Middle frontal gyrus (tissue), 1 donor: ENCODE data around the gene CDH16.
"Not testable (repeated sequence)": the region's sequence is repeated elsewhere in the genome, so short reads cannot be mapped to it uniquely, and the experiment has no call there.

Source experiments
- DNase-seq: peaks from one replicate; pipeline ENCODE4 v3.0.0-alpha.2; 2015; ENCODE audit warnings: low spot score; ENCODE audit errors: extremely low spot score

CDH16 gene

DNA sequence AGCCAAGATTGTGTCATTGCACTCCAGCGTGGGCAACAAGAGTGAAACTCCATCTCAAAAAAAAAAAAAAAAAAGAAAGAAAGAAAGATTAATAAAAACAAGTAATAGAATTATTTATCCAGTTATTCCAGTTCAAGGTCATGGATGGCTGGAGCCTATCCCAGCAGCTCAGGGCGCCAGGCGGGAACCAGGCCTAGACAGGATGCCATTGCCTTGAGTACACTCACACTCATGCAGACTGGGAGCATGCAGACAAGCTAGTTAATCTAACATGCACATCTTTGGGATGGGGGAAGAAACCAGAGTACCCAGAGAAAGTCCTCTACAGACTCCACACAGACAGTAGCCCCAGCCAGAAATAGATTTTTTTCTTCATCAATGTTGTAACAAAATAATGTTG is 20.5 kb downstream of the CDH16 start:
- DNase-seq: no peak

DNA sequence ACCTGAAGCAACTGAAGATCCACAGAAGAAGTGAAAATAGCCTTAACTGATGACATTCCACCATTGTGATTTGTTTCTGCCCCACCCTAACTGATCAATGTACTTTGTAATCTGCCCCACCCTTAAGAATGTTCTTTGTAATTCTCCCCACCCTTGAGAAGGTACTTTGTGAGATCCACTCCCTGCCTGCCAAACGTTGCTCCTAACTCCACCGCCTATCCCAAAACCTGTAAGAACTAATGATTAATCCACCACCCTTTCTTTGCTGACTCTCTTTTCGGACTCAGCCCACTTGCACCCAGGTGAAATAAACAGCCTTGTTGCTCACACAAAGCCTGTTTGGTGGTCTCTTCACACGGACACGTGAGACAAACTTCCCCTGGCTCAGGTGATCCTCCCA is 22.0 kb downstream of the CDH16 start:
- not testable (repeated sequence) for DNase-seq

GRCh38 chr16:66895999-66896398 is 22.7 kb downstream of the CDH16 start:
- no peak for DNase-seq

GRCh38 chr16:66895689-66895979 is 23.1 kb downstream of the CDH16 start:
- no peak for DNase-seq

GRCh38 chr16:66894948-66895688 is 23.6 kb downstream of the CDH16 start:
- DNase-seq: peak; percentile 60

GRCh38 chr16:66894055-66894454 is 24.6 kb downstream of the CDH16 start:
- no peak for DNase-seq

DNA sequence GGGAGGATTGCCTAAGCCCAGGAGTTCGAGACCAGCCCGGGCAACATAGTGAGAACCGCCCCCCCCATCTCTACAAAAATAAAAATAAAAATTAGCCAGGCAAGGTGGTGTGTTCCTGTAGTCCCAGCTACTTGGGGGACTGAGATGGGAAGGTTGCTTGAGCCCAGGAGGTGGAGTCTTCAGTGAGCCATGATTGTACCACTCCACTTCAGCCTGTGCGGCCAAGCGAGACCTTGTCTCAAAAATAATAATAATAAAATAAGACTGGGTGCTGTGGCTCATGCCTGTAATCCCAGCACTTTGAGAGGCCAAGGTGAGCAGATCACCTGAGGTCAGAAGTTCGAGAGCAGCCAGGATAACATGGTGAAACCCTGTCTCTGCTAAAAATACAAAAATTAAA is 26.9 kb downstream of the CDH16 start:
- DNase-seq: no peak

DNA sequence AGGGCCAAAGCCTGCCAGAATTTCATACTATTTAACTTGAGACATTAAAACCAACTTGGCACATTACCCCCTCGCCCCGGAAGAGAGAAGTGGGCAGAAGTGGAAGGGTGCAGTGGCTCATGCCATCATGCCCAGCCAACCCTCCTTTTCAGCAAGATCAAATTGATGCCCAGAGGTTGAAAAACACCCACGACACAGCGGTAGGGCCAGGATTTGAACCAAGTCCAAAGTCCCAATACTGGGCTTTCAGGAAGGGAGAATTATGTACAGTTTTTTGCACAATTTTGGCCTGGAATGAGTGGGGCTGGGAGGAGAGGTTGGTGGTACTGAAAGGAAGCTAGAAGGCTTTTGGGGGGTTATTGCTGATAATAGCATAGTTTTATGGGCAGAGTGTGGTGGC is 27.3 kb downstream of the CDH16 start:
- DNase-seq: no peak

GRCh38 chr16:66890799-66891198 is 27.9 kb downstream of the CDH16 start:
- no peak for DNase-seq

- DNase-seq: no peak
Measured at GRCh38 chr16:66889622-66890021, 29.1 kb downstream of the CDH16 start.

GRCh38 chr16:66888647-66889615 is 29.8 kb downstream of the CDH16 start:
- DNase-seq: no peak

DNA sequence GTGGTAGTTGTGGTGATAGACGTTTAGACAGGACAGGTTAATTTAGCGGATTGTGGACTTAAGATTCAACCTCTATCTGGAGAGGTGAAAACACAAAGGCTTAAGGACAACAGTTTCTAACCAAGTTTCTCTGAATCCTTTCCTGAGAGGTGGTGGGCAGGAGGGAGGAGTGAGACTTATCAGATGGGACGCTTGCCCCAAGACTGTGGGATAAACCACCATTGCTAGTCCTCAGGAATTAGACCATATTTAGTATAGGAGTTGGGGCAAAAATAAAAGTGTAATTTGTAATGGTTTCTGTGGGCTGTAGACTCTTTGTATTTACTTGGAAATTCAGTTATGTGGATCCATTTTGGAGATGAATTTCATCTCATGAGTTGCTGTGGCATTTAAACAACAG is 31.8 kb downstream of the CDH16 start:
- no peak for DNase-seq

GRCh38 chr16:66886321-66886720 is 32.4 kb downstream of the CDH16 start:
- no peak for DNase-seq

DNA sequence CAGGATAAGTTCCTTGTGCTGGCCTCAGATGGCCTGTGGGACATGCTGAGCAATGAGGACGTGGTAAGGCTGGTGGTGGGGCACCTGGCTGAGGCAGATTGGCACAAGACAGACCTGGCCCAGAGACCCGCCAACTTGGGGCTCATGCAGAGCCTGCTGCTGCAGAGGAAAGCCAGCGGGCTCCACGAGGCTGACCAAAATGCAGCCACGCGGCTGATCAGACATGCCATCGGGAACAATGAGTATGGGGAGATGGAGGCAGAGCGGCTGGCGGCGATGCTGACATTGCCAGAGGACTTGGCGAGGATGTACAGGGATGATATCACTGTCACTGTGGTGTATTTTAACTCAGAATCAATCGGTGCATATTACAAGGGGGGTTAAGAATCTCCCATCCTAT is 33.2 kb downstream of the CDH16 start:
- DNase-seq: no peak

GRCh38 chr16:66882702-66883101 is 36.0 kb downstream of the CDH16 start:
- DNase-seq: no peak

GRCh38 chr16:66881964-66882508 is 36.6 kb downstream of the CDH16 start:
- DNase-seq: no peak

DNA sequence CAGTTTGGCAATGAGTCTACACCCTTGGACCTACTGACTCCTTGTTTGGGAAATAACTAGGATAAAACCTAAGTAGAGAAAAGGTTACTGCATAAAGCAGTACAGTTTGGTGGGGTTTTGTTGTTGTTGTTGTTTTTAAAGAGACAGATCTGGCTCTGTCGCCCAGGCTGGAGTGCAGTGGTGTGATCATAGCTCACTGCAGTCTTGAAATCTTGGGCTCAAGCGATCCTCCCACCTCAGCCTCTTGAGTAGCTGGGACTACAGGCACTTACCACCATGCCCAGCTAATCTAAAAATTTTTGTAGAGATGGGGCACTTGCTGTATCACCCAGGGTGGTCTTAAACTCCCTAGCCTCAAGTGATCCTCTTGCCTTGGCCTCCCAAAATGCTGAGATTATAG is 37.1 kb downstream of the CDH16 start:
- no peak for DNase-seq

- no peak for DNase-seq
Measured at GRCh38 chr16:66881014-66881417, 37.7 kb downstream of the CDH16 start.

DNA sequence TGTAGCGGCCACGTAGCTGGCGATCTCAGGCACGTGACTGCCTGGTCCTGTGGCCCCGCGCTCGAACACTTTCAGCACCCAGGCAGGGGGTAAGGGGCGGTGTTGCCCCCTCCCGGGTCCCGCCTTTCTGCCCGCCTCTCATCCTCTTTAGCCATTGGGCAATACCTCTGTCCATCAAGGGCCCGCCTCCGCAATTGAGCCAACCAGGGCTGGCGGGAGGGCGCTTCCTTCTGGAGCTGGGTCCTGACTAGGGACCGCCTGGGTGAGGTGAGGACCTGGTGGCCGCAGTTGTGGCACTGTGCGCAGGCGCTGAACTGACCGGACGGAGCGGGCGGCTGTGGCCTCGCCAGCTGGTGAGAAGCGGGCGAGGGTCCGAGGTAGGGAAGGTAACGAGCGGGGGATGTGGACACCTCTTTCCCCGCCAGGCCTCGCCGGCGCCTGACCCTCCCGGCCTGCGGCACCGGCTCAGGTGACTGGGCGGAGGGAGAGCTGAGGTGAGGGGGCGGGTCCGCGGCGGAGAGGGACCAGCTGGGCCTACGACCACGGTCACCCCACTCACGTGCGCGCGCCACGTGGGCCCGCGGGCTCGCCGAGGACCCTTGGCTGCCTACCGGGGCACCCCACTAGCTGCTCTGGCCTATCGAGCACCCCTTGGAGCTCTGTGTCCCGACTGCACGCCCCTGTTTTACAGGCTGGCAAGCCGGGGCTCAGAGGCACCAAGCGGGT is 38.2 kb downstream of the CDH16 start, which contains the start of gene PDP2:
Gene PDP2, plus strand, starts transcription at position 228 of the 726 bp plus-strand sequence. CDS start 3,770 bp downstream, outside the sequence.
- peak; percentile 91 for DNase-seq

DNA sequence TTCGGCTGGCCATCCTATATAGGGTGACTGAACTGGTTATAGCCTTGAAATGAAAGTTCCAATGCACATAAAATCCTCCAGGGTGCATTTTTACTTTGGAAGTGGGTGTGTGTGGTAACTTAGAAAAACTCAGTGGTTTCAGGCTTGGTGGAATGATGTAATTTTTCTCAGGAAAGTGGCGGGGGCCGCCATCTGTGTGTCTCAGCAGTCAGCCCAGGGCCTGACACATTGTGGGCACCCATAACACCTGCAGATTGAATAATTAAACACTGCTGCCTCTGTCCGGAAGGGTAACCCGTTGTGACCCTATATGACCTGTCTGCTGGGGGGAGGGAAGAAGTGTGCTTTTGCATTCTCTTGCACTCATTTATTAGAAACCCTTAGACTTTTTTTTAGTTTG is 40.6 kb downstream of the CDH16 start:
- no peak for DNase-seq

DNA sequence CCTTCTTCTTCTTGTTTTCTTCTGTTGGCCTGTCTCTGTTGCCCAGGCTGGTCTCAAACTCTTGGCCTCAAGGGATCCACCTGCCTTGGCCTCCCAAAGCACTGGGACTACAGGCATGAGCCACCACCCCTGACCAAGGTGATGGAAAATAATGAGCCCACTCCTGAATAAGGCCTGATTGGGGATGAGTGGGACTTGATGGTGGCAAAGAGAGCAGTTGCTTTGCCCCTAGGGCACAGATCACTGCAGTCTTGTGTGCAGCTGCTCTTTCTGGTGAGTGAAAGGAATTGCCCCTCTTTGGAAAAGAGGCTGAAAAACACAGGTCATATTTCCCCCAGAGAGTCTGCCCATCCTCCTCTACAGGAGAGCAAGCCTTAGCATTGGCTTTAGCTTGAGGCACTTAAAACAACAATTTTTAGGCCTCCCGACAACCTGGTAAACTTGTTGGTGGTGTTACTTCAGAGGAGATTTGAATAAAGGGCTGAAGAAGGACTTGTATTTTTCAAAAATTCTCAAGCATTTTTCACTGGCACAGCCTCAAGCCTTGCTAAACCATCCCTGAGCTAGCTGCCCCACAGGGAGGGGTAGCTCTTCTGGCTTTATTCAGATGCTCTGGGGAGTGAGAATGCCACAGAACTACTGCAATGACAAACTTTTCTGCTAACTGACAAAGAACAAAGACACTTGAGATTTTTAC is 44.5 kb downstream of the CDH16 start:
- DNase-seq: no peak
